HL-60 (cell line): ENCODE data around the gene DDX23.
"Not testable (repeated sequence)": the region's sequence is repeated elsewhere in the genome, so short reads cannot be mapped to it uniquely, and the experiment has no call there.

Source experiments
- DNase-seq, 2 experiments: peaks; one replicate each; pipeline ENCODE4 v3.0.0-alpha.2; 2010 to 2020; ENCODE audit warnings: low read depth in 1 of 2, low spot score in 1 of 2
- H3K27ac ChIP-seq: fragments of 250-450 bp; sonication (Bioruptor Pico); replicated peaks from 2 replicates; pipeline ENCODE4 v1.5.1; 2020; ENCODE audit warnings: mild to moderate bottlenecking, moderate library complexity
- H3K27me3 ChIP-seq: fragments of 250-450 bp; sonication (Bioruptor Pico); 2 replicates; pipeline ENCODE4 v1.5.1; 2021; ENCODE audit warnings: mild to moderate bottlenecking, moderate library complexity; ENCODE audit not compliant: insufficient read depth, poor library complexity, severe bottlenecking
- H3K4me3 ChIP-seq: replicated peaks from 2 replicates; pipeline ENCODE4 v1.5.1; 2011; ENCODE audit warnings: mild to moderate bottlenecking, control low read depth, low read length; ENCODE audit not compliant: insufficient read depth
- CTCF ChIP-seq: IDR thresholded peaks from one replicate; pipeline ENCODE4 v1.5.1; 2011; ENCODE audit warnings: low read length, control low read depth, inconsistent platforms; ENCODE audit not compliant: insufficient read depth
- GABPA ChIP-seq: IDR thresholded peaks from 2 replicates; pipeline ENCODE4 v1.6.1; 2012; ENCODE audit warnings: low read depth
- POLR2AphosphoS5 ChIP-seq: IDR thresholded peaks from 2 replicates; pipeline ENCODE4 v1.6.1; 2012; ENCODE audit warnings: low read depth
- REST ChIP-seq: IDR thresholded peaks from 2 replicates; pipeline ENCODE4 v1.6.1; 2012; ENCODE audit warnings: low read depth; ENCODE audit not compliant: insufficient replicate concordance
- SPI1 ChIP-seq: IDR thresholded peaks from 2 replicates; pipeline ENCODE4 v1.6.1; 2012; ENCODE audit warnings: low read depth, mild to moderate bottlenecking, borderline replicate concordance

Gene DDX23

GRCh38 chr12:48878548-48878947, 26.6 kb upstream of the DDX23 start:
- no peak for DNase-seq
- H3K27ac ChIP-seq: no peak overlapping the region
- peaks cover 12% of the 10 kb centered on the region for H3K27me3 ChIP-seq
- H3K4me3 ChIP-seq: no peak overlapping the region
- TF ChIP-seq CTCF (no peak), GABPA (no peak), REST (no peak), SPI1 (no peak), POLR2AphosphoS5 (no peak)

- Histone ChIP-seq H3K27me3 (peaks cover 4% of the 10 kb centered on the region), H3K4me3 (no peak overlapping the region), H3K27ac (no peak overlapping the region)
- TF ChIP-seq SPI1: no peak
- TF ChIP-seq CTCF: no peak
- TF ChIP-seq REST: no peak
- no peak for TF ChIP-seq GABPA
- no peak for DNase-seq
Measured at GRCh38 chr12:48875944-48876515, 24.1 kb upstream of the DDX23 start.

GRCh38 chr12:48873534-48873933, 21.6 kb upstream of the DDX23 start:
- not testable (repeated sequence) for DNase-seq, H3K27ac ChIP-seq, H3K4me3 ChIP-seq, H3K27me3 ChIP-seq

GRCh38 chr12:48873096-48873495, 21.1 kb upstream of the DDX23 start:
- TF ChIP-seq GABPA: no peak
- no peak for TF ChIP-seq POLR2AphosphoS5
- no peak for DNase-seq
- no peak overlapping the region for H3K4me3 ChIP-seq
- no peak overlapping the region for H3K27ac ChIP-seq
- H3K27me3 ChIP-seq: no peaks in the 10 kb centered on the region

- TF ChIP-seq SPI1 (no peak), GABPA (no peak), POLR2AphosphoS5 (no peak), REST (no peak), CTCF (no peak)
- Histone ChIP-seq H3K27ac (no peak overlapping the region), H3K27me3 (no peaks in the 10 kb centered on the region), H3K4me3 (no peak overlapping the region)
- DNase-seq: no peak
Measured at GRCh38 chr12:48869191-48869590, 17.2 kb upstream of the DDX23 start.
